MG63 (cell line): ENCODE data around the gene HSD17B7. TPM values are rescaled to one million over a fixed set of nuclear protein-coding genes. Genes with fewer than 3 reads are reported as not detected.
A peak's percentile ranks its signal among the peaks of the same experiment; 100 is the strongest.
"Not testable (repeated sequence)": the region's sequence is repeated elsewhere in the genome, so short reads cannot be mapped to it uniquely, and the experiment has no call there.

Source experiments
- DNase-seq: peaks from one replicate; pipeline ENCODE4 v3.0.0-alpha.2; 2020
- H3K27me3 ChIP-seq: fragments of 250-450 bp; sonication (Bioruptor Pico); 2 replicates; pipeline ENCODE4 v1.5.1; 2020; ENCODE audit warnings: mild to moderate bottlenecking, moderate library complexity
- H3K36me3 ChIP-seq: fragments of 250-450 bp; sonication (Bioruptor Pico); 2 replicates; pipeline ENCODE4 v1.5.1; 2020; ENCODE audit warnings: mild to moderate bottlenecking, moderate library complexity
- H3K4me3 ChIP-seq: fragments of 250-450 bp; sonication (Bioruptor Pico); 2 replicates; pipeline ENCODE4 v1.5.1; 2020; ENCODE audit warnings: mild to moderate bottlenecking, moderate library complexity
- H3K9me3 ChIP-seq: fragments of 250-450 bp; sonication (Bioruptor Pico); 2 replicates; pipeline ENCODE4 v1.5.1; 2020; ENCODE audit warnings: mild to moderate bottlenecking, moderate library complexity
- total RNA-seq: library from RNA; depleted of rRNA; stranded (reverse); fragments of >200 nt; shearing (Covaris generic); gene quantifications from 2 replicates; pipeline ENCODE4 v1.2.3, GENCODE V29; 2014; ENCODE audit warnings: low replicate concordance; rRNA removed

HSD17B7 gene, protein sequence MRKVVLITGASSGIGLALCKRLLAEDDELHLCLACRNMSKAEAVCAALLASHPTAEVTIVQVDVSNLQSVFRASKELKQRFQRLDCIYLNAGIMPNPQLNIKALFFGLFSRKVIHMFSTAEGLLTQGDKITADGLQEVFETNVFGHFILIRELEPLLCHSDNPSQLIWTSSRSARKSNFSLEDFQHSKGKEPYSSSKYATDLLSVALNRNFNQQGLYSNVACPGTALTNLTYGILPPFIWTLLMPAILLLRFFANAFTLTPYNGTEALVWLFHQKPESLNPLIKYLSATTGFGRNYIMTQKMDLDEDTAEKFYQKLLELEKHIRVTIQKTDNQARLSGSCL
- total RNA-seq, result 0.49 and 5.6 TPM in 2 replicates

DNA sequence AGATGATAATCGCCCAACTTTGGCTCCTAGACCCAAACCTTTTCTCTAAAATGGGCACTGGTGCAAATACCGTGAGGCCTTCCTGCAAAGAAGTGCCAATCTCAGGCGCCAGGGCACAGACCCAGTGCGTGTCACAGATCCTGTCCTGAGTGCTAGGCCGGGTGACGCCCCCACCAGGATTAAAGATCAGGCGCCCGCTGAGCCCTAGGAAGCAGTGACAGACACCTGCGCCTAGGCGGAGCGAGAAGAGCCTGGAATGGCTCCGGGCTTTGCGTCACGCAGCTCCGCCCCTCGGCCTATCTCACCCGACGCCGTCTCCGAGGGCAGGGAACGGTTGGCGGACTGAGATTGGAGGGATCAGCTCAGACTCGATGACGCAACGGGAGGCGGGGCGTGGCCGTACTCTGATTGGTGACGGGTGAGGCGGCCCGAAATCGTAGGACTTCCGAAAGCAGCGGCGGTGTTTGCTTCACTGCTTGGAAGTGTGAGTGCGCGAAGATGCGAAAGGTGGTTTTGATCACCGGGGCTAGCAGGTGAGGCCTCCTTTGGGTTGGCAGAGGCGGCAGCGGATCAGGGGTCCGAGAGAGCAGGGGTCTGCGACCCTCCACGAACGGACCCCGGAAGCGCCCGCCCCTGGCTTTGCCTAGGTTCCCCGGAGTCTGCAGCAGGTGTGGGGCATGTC, at the start of gene HSD17B7:
TSS of gene HSD17B7 (plus strand) at position 400 of the 682 bp plus-strand sequence. CDS start at position 499, 99 bp downstream.
- H3K4me3 ChIP-seq, result peak within 1 kb of the TSS; percentile 66
- peak; percentile 66 for DNase-seq
- H3K9me3 ChIP-seq, H3K27me3 ChIP-seq, H3K36me3 ChIP-seq: not testable (repeated sequence)

DNA sequence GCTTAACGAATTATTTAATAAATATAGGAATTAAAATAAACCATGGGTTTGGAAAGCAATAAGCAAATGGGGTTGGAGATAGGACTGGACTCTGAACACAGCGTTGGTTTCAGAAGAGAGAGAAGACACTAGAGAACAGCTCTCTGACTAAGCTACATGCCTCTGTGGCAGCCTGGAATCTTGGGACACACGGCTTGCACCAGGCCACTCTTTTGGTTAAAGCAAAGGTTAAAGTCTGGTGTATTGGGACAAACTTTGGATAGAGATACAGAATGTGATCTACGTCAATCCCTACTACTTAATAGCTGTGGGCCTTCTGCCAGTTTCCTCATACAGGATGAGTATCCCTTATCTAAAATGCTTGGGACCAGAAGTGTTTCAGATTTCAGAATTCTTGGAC, 49.7 kb upstream of the HSD17B7 start:
- no peaks in the 10 kb centered on the region for H3K27me3 ChIP-seq
- peaks cover 6% of the 10 kb centered on the region for H3K9me3 ChIP-seq
- H3K36me3 ChIP-seq, result peaks cover 43% of the 10 kb centered on the region
- DNase-seq, result no peak
- H3K4me3 ChIP-seq, result no peak overlapping the region

DNA sequence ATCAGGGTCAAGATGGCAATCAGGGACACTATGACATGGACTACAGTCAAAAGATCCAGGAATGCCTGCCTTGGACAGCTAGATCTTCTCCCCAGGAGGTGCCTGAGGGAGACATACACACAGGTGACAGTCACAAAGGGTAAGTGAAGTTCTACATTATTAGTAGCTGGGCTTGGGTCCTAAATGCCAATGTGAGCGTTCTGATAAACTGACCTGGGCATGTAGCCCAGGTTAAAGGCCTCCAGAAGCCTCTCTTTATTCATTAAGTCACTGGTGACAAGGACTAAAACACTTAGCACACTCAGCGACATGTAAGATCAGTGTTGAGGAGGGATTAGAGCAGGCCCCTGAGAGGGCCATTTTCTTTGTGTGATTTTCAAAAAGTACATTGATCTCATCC, 48.9 kb upstream of the HSD17B7 start:
- DNase-seq, result no peak
- peaks cover 6% of the 10 kb centered on the region for H3K9me3 ChIP-seq
- H3K36me3 ChIP-seq, result peaks cover 50% of the 10 kb centered on the region
- H3K4me3 ChIP-seq, result no peak overlapping the region
- no peaks in the 10 kb centered on the region for H3K27me3 ChIP-seq

DNA sequence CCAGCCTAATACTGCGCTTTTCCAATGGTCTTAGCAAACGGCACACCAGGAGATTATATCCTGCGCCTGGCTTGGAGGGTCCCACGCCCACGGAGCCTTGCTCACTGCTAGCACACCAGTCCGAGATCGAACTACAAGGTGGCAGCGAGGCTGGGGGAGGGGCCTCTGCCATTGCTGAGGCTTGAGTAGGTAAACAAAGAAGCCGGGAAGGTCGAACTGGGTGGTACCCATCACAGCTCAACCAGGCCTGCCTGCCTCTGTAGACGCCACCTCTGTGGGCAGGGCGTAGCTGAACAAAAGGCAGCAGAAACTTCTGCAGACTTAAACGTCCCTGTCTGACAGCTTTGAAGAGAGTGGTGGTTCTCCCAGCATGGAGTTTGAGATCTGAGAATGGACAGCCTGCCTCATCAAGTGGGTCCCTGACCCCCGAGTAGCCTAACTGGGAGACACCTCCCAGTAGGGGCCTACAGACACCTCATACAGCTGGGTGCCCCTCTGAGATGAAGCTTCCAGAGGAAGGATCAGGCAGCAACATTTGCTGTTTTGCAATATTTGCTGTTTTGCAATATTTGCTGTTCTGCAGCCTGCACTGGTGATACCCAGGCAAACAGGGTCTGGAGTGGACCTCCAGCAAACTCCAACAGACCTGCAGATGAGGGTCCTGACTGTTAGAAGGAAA, 44.1 kb upstream of the HSD17B7 start:
- H3K36me3 ChIP-seq, result peaks cover 50% of the 10 kb centered on the region
- peaks cover 19% of the 10 kb centered on the region for H3K9me3 ChIP-seq
- not testable (repeated sequence) for H3K4me3 ChIP-seq, DNase-seq, H3K27me3 ChIP-seq

DNA sequence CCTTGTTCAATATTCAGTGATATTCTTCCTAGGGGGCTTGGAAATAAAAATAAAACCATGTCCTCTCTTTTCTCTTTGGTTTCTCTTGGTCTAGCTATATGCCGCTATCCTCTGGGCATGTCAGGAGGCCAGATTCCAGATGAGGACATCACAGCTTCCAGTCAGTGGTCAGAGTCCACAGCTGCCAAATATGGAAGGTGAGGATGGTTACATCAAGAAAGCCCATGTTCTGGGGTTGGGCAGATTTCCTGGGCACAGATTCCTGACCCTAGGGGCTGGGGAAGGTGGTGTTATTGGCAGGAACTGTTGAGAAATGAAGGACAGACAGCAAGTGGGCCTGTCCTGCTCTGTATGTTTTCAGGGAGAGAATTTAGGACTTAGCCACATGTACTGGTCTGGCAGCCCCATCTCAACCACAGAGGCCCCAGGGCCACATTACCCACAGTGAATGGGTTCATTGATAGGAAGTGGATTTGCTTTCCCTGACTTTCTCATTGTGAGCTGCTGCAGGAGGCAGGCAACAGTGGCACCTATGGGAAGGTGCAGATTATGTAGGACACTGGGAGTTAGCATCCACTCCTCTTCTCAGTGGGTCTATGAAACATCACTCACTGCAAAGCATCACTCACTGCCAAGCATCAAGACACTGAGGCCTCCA, 37.4 kb upstream of the HSD17B7 start:
- Histone ChIP-seq H3K36me3 (peaks cover 49% of the 10 kb centered on the region), H3K4me3 (no peak overlapping the region), H3K9me3 (peaks cover 9% of the 10 kb centered on the region; the same call in 1 of the 2 replicates), H3K27me3 (no peaks in the 10 kb centered on the region)
- DNase-seq, result no peak

DNA sequence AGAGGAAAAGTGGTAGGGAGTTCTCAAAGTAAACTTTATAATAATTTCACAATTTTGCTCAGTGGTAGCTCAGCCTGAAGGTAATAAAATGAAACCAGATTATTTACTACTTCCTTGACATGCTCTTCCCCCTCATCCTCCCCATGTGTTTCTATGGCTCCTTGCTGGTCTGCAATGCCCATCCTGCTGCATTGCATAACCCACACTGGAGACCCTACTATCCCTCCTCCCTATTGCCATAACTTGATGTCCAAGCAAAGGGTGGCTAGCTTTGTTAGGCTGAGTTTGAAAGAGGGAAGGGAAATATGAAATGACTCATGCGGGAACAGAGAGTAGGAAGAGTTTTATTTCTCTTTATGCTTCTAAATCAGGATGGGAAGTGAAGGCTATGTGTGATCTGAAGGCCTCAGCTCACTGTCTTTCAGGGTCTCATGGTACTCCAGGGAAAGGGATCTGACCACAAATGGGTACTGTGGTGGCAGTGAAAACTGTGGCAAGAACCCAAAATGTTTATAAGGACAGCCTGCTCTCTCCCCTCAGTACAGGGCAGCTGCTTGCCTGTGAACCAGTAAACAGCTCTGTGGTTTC, 36.4 kb upstream of the HSD17B7 start:
- DNase-seq, result no peak
- H3K27me3 ChIP-seq, result no peaks in the 10 kb centered on the region
- H3K9me3 ChIP-seq, result peaks cover 8% of the 10 kb centered on the region; the same call in 1 of the 2 replicates
- H3K36me3 ChIP-seq, result peaks cover 56% of the 10 kb centered on the region
- H3K4me3 ChIP-seq, result no peak overlapping the region

DNA sequence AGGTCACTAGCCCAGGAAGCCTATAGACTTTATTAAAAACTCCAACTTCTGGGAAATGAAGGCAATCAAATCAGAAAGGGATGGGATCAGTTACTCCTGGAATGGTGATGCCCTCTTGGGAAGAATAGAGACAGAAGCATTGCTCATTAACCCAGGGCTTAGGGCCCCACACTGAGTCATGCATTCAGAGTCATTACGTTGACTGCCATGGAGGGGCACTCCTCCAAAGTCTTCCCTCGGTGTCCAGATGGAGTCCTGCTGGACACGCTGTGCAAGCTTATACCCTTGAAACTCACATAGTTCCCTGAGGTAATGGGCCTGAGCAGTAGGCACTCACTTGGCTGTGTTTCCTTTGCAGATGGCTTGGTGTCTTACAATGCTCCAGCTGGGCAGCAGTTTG, 35.2 kb upstream of the HSD17B7 start:
- no peak overlapping the region for H3K4me3 ChIP-seq
- 0 out of 2 replicates have a peak, but pooled peaks cover 6% of the 10 kb centered on the region for H3K9me3 ChIP-seq
- peak; percentile 22 for DNase-seq

DNA sequence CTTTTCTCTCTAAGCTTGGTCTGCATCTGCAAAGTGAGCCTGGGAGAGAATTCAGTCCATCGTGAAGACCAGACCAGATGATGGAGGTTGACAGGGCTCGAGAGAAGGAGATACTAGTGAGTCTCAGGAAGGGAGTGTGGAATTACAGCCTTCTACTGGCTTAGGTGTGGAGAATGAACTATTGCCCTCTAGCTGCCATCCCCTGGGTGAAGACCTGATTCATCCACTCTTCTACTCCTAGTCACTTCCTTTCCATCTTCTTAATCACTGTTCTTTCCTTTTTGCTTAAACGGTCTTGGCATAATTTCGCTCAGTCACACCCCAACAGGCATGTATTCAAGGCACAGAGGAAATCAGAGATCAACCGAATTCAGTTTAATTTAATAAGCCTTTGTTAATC, 34.0 kb upstream of the HSD17B7 start:
- H3K4me3 ChIP-seq, result no peak overlapping the region
- peaks cover 74% of the 10 kb centered on the region for H3K36me3 ChIP-seq
- H3K9me3 ChIP-seq, result no peaks in the 10 kb centered on the region
- no peaks in the 10 kb centered on the region for H3K27me3 ChIP-seq
- DNase-seq, result peak; percentile 16

More for the DNA sequence above, 35.2 kb upstream of the HSD17B7 start:
- Histone ChIP-seq H3K27me3 (no peaks in the 10 kb centered on the region), H3K36me3 (peaks cover 67% of the 10 kb centered on the region)

DNA sequence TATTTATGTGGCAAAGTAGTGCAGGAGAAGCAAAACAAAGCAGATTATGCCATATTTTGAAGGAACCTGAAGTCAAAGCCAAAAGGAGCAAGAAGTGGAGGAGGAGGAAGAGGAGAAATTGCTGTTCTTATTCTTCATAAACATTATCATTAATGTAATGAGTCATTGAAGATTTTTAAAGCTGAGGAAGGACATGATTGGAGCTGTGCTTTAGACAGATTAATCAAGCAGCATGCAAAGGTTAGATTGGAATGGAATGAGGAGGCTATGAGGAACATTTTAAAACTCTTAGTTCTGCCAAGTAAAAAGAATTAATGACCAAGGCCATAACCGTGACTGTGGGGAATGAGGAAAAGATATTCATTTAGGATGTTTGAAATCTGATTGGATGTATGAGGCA, 33.0 kb upstream of the HSD17B7 start:
- Histone ChIP-seq H3K4me3 (no peak overlapping the region), H3K27me3 (no peaks in the 10 kb centered on the region), H3K36me3 (peaks cover 82% of the 10 kb centered on the region), H3K9me3 (no peaks in the 10 kb centered on the region)
- DNase-seq, result no peak

DNA sequence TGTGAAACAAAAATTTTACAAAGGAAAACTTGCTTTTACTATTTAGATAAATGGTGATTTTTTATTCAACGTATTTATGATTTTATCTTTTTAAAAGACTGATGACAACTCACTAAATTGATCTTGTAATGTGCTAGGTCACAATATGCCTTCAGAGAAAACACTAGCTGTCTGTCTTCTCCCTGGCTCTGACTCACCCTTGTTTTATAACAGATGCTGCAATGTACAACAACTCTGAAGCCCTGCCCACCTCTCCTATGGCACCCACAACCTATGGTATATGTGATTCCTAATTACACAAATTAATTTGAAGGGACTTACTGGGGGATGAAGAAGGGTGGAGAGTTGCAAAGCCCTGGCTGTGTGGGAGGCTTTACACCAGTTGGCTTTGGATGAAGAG, 24.7 kb upstream of the HSD17B7 start:
- Histone ChIP-seq H3K27me3 (no peaks in the 10 kb centered on the region), H3K9me3 (no peaks in the 10 kb centered on the region), H3K36me3 (peaks cover 60% of the 10 kb centered on the region), H3K4me3 (no peak overlapping the region)
- DNase-seq, result no peak

DNA sequence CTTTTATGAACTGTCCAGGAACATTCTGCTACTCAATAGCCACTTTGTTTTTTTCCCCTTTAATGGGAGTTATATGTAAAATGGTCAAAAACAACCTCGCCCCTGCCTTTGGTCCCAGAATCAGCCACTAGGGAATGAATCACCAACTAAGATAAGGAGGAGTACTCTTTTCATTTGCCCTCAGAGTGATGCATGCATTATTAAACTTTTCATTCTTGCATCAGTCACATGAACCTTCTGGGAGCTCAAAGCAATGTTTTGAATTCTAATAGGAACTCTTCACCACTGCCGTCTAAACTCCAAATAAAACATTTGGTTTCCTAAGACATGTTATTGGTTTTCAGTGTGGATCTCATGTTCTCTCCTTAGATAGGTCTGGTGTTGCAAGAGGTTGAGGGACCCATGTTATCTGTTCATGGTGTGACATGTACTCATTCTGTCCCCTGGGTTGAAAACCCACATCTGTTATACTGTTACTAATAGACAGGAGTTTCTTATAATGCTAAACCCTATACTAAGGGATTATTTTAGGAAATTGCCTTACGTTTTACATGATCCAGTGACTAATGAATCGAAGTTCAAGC, 17.8 kb upstream of the HSD17B7 start:
- Histone ChIP-seq H3K36me3 (peaks cover 76% of the 10 kb centered on the region), H3K27me3 (no peaks in the 10 kb centered on the region)
- DNase-seq, result no peak

DNA sequence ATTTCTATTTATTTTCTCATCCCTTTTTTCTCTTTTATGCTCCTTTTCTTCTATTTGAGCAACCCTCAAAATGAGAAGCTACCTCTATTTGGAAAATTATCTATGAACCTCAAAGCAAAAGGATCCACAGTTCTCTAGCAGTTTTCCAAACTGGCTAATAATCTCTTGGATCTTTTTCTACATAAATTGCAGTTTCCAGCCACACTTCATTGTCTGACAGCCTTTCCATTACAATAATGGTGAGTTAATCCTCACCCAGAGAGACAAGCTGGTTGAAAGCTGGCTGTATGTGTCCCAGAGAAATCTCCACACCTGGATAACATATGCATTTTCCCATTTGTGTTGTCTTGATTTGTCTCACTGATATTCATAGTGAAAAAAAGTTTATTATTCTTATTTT, 16.5 kb upstream of the HSD17B7 start:
- H3K4me3 ChIP-seq, result no peak overlapping the region
- no peaks in the 10 kb centered on the region for H3K27me3 ChIP-seq
- DNase-seq, result no peak
- H3K9me3 ChIP-seq, result no peaks in the 10 kb centered on the region
- H3K36me3 ChIP-seq, result peaks cover 79% of the 10 kb centered on the region

More for the DNA sequence above, 17.8 kb upstream of the HSD17B7 start:
- Histone ChIP-seq H3K9me3 (no peaks in the 10 kb centered on the region), H3K4me3 (no peak overlapping the region)

DNA sequence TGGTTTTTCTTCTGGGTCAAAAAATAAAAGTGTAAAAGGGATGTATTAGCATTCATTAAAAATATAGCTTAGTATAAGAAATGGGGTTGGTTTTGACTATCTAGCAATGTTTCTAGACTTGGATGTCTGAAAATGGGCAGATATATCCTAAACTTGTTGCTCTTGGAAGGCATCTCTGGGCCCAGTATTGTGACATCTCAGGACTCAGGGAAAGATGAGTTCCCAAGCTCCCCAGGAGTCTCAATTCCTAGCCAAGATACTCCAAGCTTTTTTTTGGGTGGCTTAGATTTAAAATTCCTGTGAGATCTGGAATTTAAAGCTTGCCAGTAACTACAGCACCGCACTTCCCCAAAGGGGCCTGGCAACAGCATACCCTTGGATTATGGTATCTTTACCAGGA, 11.5 kb upstream of the HSD17B7 start:
- Histone ChIP-seq H3K9me3 (no peaks in the 10 kb centered on the region), H3K36me3 (peaks cover 70% of the 10 kb centered on the region), H3K27me3 (no peaks in the 10 kb centered on the region), H3K4me3 (no peak overlapping the region)
- DNase-seq, result no peak

DNA sequence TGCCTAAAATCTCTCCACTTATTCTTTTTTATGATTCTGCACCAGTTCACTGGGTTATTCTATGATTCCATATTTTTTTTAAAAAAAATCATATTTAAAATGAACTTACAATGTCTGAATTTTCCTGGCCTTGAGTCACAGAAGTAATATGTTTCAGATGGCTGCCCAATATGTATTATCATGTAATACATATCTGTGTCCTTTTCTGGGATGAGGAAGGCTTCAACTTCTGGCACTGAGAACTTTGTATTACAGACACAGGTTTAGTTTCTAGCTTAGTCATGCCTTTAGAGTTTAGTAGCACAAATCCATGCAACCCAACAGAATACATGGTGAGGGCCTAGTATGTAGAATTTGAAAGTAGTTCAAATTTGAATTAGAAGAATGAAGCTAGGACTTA, 7.8 kb upstream of the HSD17B7 start:
- no peaks in the 10 kb centered on the region for H3K9me3 ChIP-seq
- H3K4me3 ChIP-seq, result no peak overlapping the region
- H3K36me3 ChIP-seq, result peaks cover 42% of the 10 kb centered on the region
- no peak for DNase-seq
- no peaks in the 10 kb centered on the region for H3K27me3 ChIP-seq

DNA sequence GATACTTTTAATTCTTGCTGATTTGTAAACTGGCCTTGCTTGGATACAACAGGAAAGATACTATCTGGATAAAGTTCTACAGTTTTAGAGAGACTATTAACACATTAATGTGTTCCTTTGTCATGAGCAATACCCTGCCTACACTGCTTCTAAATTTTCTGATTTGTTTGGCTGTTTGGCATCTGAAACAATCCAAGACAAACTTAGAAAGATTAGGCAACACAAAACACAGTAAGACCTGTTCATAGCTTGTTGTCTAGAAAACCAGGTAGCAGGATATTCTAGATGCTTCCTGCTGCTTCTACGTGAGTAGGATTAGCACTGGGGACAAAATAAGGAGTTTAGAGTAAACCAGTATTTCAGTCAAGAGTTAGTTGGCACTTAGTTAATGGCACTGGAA, 5.6 kb upstream of the HSD17B7 start:
- DNase-seq, H3K27me3 ChIP-seq: not testable (repeated sequence)
- H3K36me3 ChIP-seq, result peaks cover 23% of the 10 kb centered on the region

DNA sequence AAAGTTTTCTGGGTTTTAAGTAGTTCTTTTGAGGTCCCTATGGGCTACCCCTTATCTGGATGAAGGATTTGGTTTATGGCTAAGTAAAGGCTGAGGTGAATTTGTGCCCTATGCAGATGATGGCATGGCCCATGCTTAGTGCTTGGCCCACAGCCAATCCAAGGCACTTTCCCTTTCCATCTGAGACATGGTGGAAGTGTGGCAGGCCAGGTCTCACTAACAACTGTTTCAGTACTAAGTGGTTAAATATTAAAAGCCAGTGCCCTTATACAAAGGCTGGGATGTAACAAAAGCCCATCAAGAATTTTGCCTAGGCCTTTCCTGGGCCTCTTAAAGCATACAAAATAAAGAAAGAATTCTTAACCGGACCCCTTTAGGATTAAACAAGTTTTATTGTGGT, 1.7 kb upstream of the HSD17B7 start:
- not testable (repeated sequence) for H3K27me3 ChIP-seq, H3K9me3 ChIP-seq, H3K4me3 ChIP-seq, H3K36me3 ChIP-seq
- DNase-seq, result peak; percentile 3

More for the DNA sequence above, 5.6 kb upstream of the HSD17B7 start:
- H3K9me3 ChIP-seq, H3K4me3 ChIP-seq: not testable (repeated sequence)
